Liver (tissue), 9 donors: ENCODE results near the gene CDH9. TPM values are rescaled to one million over a fixed set of nuclear protein-coding genes. Genes with fewer than 3 reads are reported as not detected.

ENCODE experiments used
- DNase-seq: peaks from one replicate; pipeline ENCODE4 v3.0.0-alpha.2; 2017; ENCODE audit warnings: low spot score
- H3K27ac ChIP-seq, 2 donors: one replicate each; pipeline ENCODE4 v1.7.0; 2013; ENCODE audit warnings: inconsistent platforms in 2 of 2, low read length in 2 of 2, control low read depth in 1 of 2, low read depth in 1 of 2, mild to moderate bottlenecking in 1 of 2
- H3K27me3 ChIP-seq, 4 donors: one replicate each; pipeline versions ENCODE4 v1.6.1 to v1.7.0; 2013; ENCODE audit warnings: low read length in 3 of 4, inconsistent platforms in 1 of 4, mild to moderate bottlenecking in 1 of 4, moderate library complexity in 1 of 4; ENCODE audit not compliant: control insufficient read depth in 4 of 4, insufficient read depth in 4 of 4
- H3K36me3 ChIP-seq, 4 donors: one replicate each; pipeline versions ENCODE4 v1.6.1 to v1.7.0; 2013; ENCODE audit warnings: low read length in 3 of 4, mild to moderate bottlenecking in 3 of 4, low read depth in 1 of 4, moderate library complexity in 1 of 4; ENCODE audit not compliant: control insufficient read depth in 4 of 4, insufficient read depth in 3 of 4
- H3K4me1 ChIP-seq, 4 donors: one replicate each; pipeline versions ENCODE4 v1.6.1 to v1.7.0; 2013; ENCODE audit warnings: low read length in 3 of 4, mild to moderate bottlenecking in 3 of 4, moderate library complexity in 1 of 4; ENCODE audit not compliant: control insufficient read depth in 4 of 4, insufficient read depth in 4 of 4
- H3K4me3 ChIP-seq, 3 donors: one replicate each; pipeline versions ENCODE4 v1.6.1 to v1.7.0; 2013; ENCODE audit warnings: low read length in 3 of 3, control low read depth in 1 of 3, low read depth in 1 of 3, mild to moderate bottlenecking in 1 of 3
- H3K9ac ChIP-seq, 2 donors: one replicate each; pipeline ENCODE4 v1.7.0; 2013; ENCODE audit warnings: low read length in 2 of 2, mild to moderate bottlenecking in 2 of 2, moderate library complexity in 2 of 2, control low read depth in 1 of 2, low read depth in 1 of 2
- H3K9me3 ChIP-seq, 4 donors: one replicate each; pipeline versions ENCODE4 v1.6.1 to v1.7.0; 2013; ENCODE audit warnings: low read length in 3 of 4; ENCODE audit not compliant: control insufficient read depth in 4 of 4
- ATF3 ChIP-seq: IDR thresholded peaks from 2 replicates; pipeline ENCODE4 v1.6.1; 2016; ENCODE audit warnings: antibody characterized with exemption
- CTCF ChIP-seq: fragments of 150-350 bp; IDR thresholded peaks from 2 replicates; pipeline ENCODE4 v1.5.1; 2017; ENCODE audit warnings: improper control_type of control experiment, low read depth, low read length; ENCODE audit not compliant: missing input control
- EGR1 ChIP-seq, 2 donors: IDR thresholded peaks; 2 replicates each; pipeline ENCODE4 v1.6.1; 2016 to 2018; ENCODE audit warnings: antibody characterized with exemption in 2 of 2, low read depth in 2 of 2
- FOXA1 ChIP-seq: IDR thresholded peaks from 2 replicates; pipeline ENCODE4 v1.6.1; 2016; ENCODE audit warnings: antibody characterized with exemption
- FOXA2 ChIP-seq: IDR thresholded peaks from 2 replicates; pipeline ENCODE4 v1.6.1; 2016; ENCODE audit warnings: antibody characterized with exemption
- GABPA ChIP-seq, 2 donors: IDR thresholded peaks in 1 of 2; conservative IDR thresholded peaks in 1 of 2; 2 replicates each; pipeline ENCODE4 v1.6.1; 2016; ENCODE audit warnings: antibody characterized with exemption in 2 of 2, mild to moderate bottlenecking in 1 of 2, moderate library complexity in 1 of 2
- HNF4A ChIP-seq, 2 donors: conservative IDR thresholded peaks; 2 replicates each; pipeline ENCODE4 v1.6.1; 2016; ENCODE audit warnings: antibody characterized with exemption in 2 of 2, mild to moderate bottlenecking in 2 of 2
- HNF4G ChIP-seq: IDR thresholded peaks from 2 replicates; pipeline ENCODE4 v1.6.1; 2016; ENCODE audit warnings: antibody characterized with exemption
- JUND ChIP-seq, 2 donors: IDR thresholded peaks; 2 replicates each; pipeline ENCODE4 v1.6.1; 2016; ENCODE audit warnings: antibody characterized with exemption in 2 of 2
- MAX ChIP-seq: IDR thresholded peaks from 2 replicates; pipeline ENCODE4 v1.6.1; 2016; ENCODE audit warnings: antibody characterized with exemption
- NR2F2 ChIP-seq: IDR thresholded peaks from 2 replicates; pipeline ENCODE4 v1.6.1; 2016; ENCODE audit warnings: antibody characterized with exemption
- RAD21 ChIP-seq, 2 donors: IDR thresholded peaks; 2 replicates each; pipeline ENCODE4 v1.6.1; 2016; ENCODE audit warnings: antibody characterized with exemption in 2 of 2, mild to moderate bottlenecking in 2 of 2
- REST ChIP-seq: IDR thresholded peaks from 2 replicates; pipeline ENCODE4 v1.6.1; 2016; ENCODE audit warnings: antibody characterized with exemption, mild to moderate bottlenecking
- RXRA ChIP-seq, 2 donors: IDR thresholded peaks; 2 replicates each; pipeline ENCODE4 v1.6.1; 2017 to 2018; ENCODE audit warnings: antibody characterized with exemption in 2 of 2, mild to moderate bottlenecking in 1 of 2
- SP1 ChIP-seq: IDR thresholded peaks from 2 replicates; pipeline ENCODE4 v1.6.1; 2018; ENCODE audit warnings: antibody characterized with exemption, mild to moderate bottlenecking
- TAF1 ChIP-seq: conservative IDR thresholded peaks from 2 replicates; pipeline ENCODE4 v1.6.1; 2016; ENCODE audit warnings: antibody characterized with exemption, mild to moderate bottlenecking
- YY1 ChIP-seq: IDR thresholded peaks from 2 replicates; pipeline ENCODE4 v1.6.1; 2016; ENCODE audit warnings: antibody characterized with exemption, mild to moderate bottlenecking
- ZBTB33 ChIP-seq: IDR thresholded peaks from 2 replicates; pipeline ENCODE4 v1.6.1; 2016; ENCODE audit warnings: antibody characterized with exemption
- WGBS: extraction: QIAGEN DNeasy Blood & Tissue Kit; methylation state at CpG from one replicate; pipeline ENCODE4 v1.1.7; 2013; 5-methylcytosine and 5-hydroxymethylcytosine counted together
- polyA plus RNA-seq, 2 donors: library from polyadenylated mRNA; stranded (reverse) in 1 of 2; unstranded in 1 of 2; fragments of 200-250 nt in 1 of 2; fragments of >200 nt in 1 of 2; fragmentation: Nextera tagmentation in 1 of 2; extraction: Ambion mirVana in 1 of 2; gene quantifications; one replicate each; pipeline versions ENCODE4 v1.2.1 to v1.2.3, GENCODE V29; 2013 to 2015
- total RNA-seq, 2 donors: library from RNA; depleted of rRNA; stranded (reverse); fragments of >200 nt; gene quantifications; one replicate each; pipeline ENCODE4 v1.2.3, GENCODE V29; 2014
- donor health status: healthy.
- donor health status: healthy.
- donor health status: healthy.
- donor health status: healthy.
- donor health status: healthy.

Gene CDH9
- total and polyA plus RNA-seq, 4 donors, result not detected

GRCh38 chr5:26877154-26877553, 161.2 kb downstream of the CDH9 start:
- no peak for TF ChIP-seq GABPA (IDR thresholded peaks at IDR 0.05 in 1 of 2, conservative IDR thresholded peaks at IDR 0.05 in 1 of 2)
- TF ChIP-seq RAD21 (IDR thresholded peaks at IDR 0.05), result no peak
- TF ChIP-seq CTCF, result no peak
- TF ChIP-seq SP1, result no peak
- no peak for TF ChIP-seq FOXA2
- no peak for TF ChIP-seq TAF1
- TF ChIP-seq ZBTB33, result no peak
- TF ChIP-seq REST, result no peak
- no peak for TF ChIP-seq FOXA1
- TF ChIP-seq JUND (IDR thresholded peaks at IDR 0.05), result no peak
- TF ChIP-seq RXRA (IDR thresholded peaks at IDR 0.05), result no peak
- TF ChIP-seq HNF4G, result no peak
- no peak for TF ChIP-seq EGR1 (IDR thresholded peaks at IDR 0.05; ENCODE audit: low read depth in 2 of 2)
- no peak for TF ChIP-seq YY1
- TF ChIP-seq MAX, result no peak
- TF ChIP-seq HNF4A (conservative IDR thresholded peaks at IDR 0.05), result no peak
- Histone ChIP-seq H3K4me1 (no peaks in the 10 kb centered on the region), H3K4me3 (no peak overlapping the region), H3K27me3 (no peaks in the 10 kb centered on the region), H3K9me3 (no peaks in the 10 kb centered on the region), H3K27ac (no peak overlapping the region), H3K9ac (no peak overlapping the region), H3K36me3 (no peaks in the 10 kb centered on the region)
- WGBS, result 76% methylated on average over 4 of the region's 4 CpGs
- DNase-seq, result no peak

GRCh38 chr5:26872337-26872736, 166.0 kb downstream of the CDH9 start:
- no peak for DNase-seq
- H3K27ac ChIP-seq, result no peak overlapping the region
- H3K27me3 ChIP-seq, result no peaks in the 10 kb centered on the region
- no peak overlapping the region for H3K4me3 ChIP-seq
- H3K4me1 ChIP-seq, result no peaks in the 10 kb centered on the region
- 63% methylated on average over 3 of the region's 3 CpGs for WGBS
- no peaks in the 10 kb centered on the region for H3K9me3 ChIP-seq
- no peaks in the 10 kb centered on the region for H3K36me3 ChIP-seq
- H3K9ac ChIP-seq, result no peak overlapping the region
- TF ChIP-seq CTCF, result no peak
- TF ChIP-seq EGR1 (IDR thresholded peaks at IDR 0.05; ENCODE audit: low read depth in 2 of 2), result no peak
- TF ChIP-seq FOXA2, result no peak
- TF ChIP-seq JUND (IDR thresholded peaks at IDR 0.05), result no peak
- no peak for TF ChIP-seq FOXA1
- no peak for TF ChIP-seq RXRA (IDR thresholded peaks at IDR 0.05)
- TF ChIP-seq HNF4A (conservative IDR thresholded peaks at IDR 0.05), result no peak
- TF ChIP-seq SP1, result no peak
- no peak for TF ChIP-seq NR2F2
- no peak for TF ChIP-seq RAD21 (IDR thresholded peaks at IDR 0.05)
- TF ChIP-seq GABPA (IDR thresholded peaks at IDR 0.05 in 1 of 2, conservative IDR thresholded peaks at IDR 0.05 in 1 of 2), result no peak
- no peak for TF ChIP-seq ATF3
- TF ChIP-seq HNF4G, result no peak
- TF ChIP-seq TAF1, result no peak
- no peak for TF ChIP-seq YY1
- TF ChIP-seq REST, result no peak
